HCT116 (cell line): ENCODE data around the gene SH3GL1. TPM values are rescaled to one million over a fixed set of nuclear protein-coding genes. Genes with fewer than 3 reads are reported as not detected.

Source experiments
- ATAC-seq: fragments of 200-7000 bp; cut with Tn5 transposase; 2 replicates; pipeline ENCODE4 v1.9.1; 2020; ENCODE audit warnings: mild to moderate bottlenecking, moderate library complexity
- BruUV-seq: library from RNA; stranded (reverse); fragments of 400-500 nt; replicated peaks from 2 replicates; lab custom pipeline; 2021; lab: Mats Ljungman, UMichigan
- CTCF ChIA-PET: fragments of 300-600 bp; sonication (Branson Sonifier 250); formaldehyde crosslinking; loops from one replicate; lab custom pipeline; 2021; ENCODE audit warnings: antibody characterized with exemption; lab: Charles Lee
- POLR2A ChIA-PET: fragments of 300-600, 350-600 bp; sonication (Branson Sonifier 250); formaldehyde crosslinking; loops from one replicate; lab custom pipeline; 2021; ENCODE audit warnings: antibody characterized with exemption; lab: Charles Lee
- RAD21 ChIA-PET, 2 experiments: fragments of 300-600 bp; sonication (Branson Sonifier 250); formaldehyde crosslinking; loops; one replicate each; lab custom pipeline; 2023; ENCODE audit warnings: low total read pairs in 2 of 2; ENCODE audit not compliant: uncharacterized antibody in 2 of 2, unreplicated experiment in 2 of 2, low non-redundant PET in 1 of 2; lab: Charles Lee
- DNase-seq: peaks from one replicate; pipeline ENCODE4 v3.0.0-alpha.2; 2010; ENCODE audit warnings: low read depth, low spot score
- H2AFZ ChIP-seq: fragments of 200-600 bp; shearing (Covaris generic), sonication (generic); 2 replicates; pipeline ENCODE4 v1.6.1; 2017; ENCODE audit warnings: low read depth, mixed run types, mixed read lengths, antibody characterized with exemption, low read length; ENCODE audit not compliant: poor library complexity, severe bottlenecking
- H3K27ac ChIP-seq: 2 replicates; pipeline ENCODE4 v1.5.1; 2012; ENCODE audit warnings: low read depth, low read length
- H3K27me3 ChIP-seq: fragments of 200-600 bp; sonication (generic); 2 replicates; pipeline ENCODE4 v1.6.1; 2016; ENCODE audit warnings: mixed run types, low read length, mixed read lengths; ENCODE audit not compliant: insufficient read depth
- H3K36me3 ChIP-seq, 2 experiments: fragments of 200-500 bp in 1 of 2; fragments of 200-600 bp in 1 of 2; sonication (Bioruptor generic) in 1 of 2; sonication (generic) in 1 of 2; 2 replicates each; pipeline versions ENCODE4 v1.5.1 to v1.6.1; 2014 to 2016; ENCODE audit warnings: low read length in 2 of 2, inconsistent platforms in 1 of 2, mixed read lengths in 1 of 2, mixed run types in 1 of 2; ENCODE audit not compliant: insufficient read depth in 2 of 2, control insufficient read depth in 1 of 2
- H3K4me1 ChIP-seq, 2 experiments: fragments of 200-600 bp in 1 of 2; sonication (generic) in 1 of 2; 2 replicates each; pipeline versions ENCODE4 v1.5.1 to v1.6.1; 2012 to 2017; ENCODE audit warnings: low read length in 2 of 2, inconsistent platforms in 1 of 2, mild to moderate bottlenecking in 1 of 2, mixed read lengths in 1 of 2, mixed run types in 1 of 2, moderate library complexity in 1 of 2; ENCODE audit not compliant: insufficient read depth in 2 of 2, control insufficient read depth in 1 of 2
- H3K4me2 ChIP-seq: fragments of 200-600 bp; sonication (generic); 2 replicates; pipeline ENCODE4 v1.6.1; 2017; ENCODE audit warnings: mixed run types, low read length, mixed read lengths
- H3K4me3 ChIP-seq, 2 experiments: fragments of 200-600 bp in 1 of 2; sonication (generic) in 1 of 2; replicated peaks in 1 of 2; 2 replicates each; pipeline ENCODE4 v1.5.1; 2011 to 2016; ENCODE audit warnings: low read length in 2 of 2, control low read depth in 1 of 2, low read depth in 1 of 2, mild to moderate bottlenecking in 1 of 2, mixed read lengths in 1 of 2, mixed run types in 1 of 2
- H3K79me2 ChIP-seq: fragments of 200-600 bp; sonication (generic); 2 replicates; pipeline ENCODE4 v1.6.1; 2017; ENCODE audit warnings: mild to moderate bottlenecking, mixed run types, low read length, moderate library complexity, mixed read lengths; ENCODE audit not compliant: insufficient read depth
- H3K9ac ChIP-seq: fragments of 200-600 bp; sonication (generic); 2 replicates; pipeline ENCODE4 v1.6.1; 2016; ENCODE audit warnings: low read length, mixed read lengths
- H3K9me2 ChIP-seq: fragments of 200-600 bp; sonication (generic), shearing (Covaris generic); 2 replicates; pipeline ENCODE4 v1.6.1; 2017; ENCODE audit warnings: mixed run types, mild to moderate bottlenecking, moderate library complexity; ENCODE audit not compliant: insufficient read depth
- H3K9me3 ChIP-seq, 2 experiments: fragments of 200-500 bp in 1 of 2; fragments of 200-600 bp in 1 of 2; sonication (Bioruptor generic) in 1 of 2; sonication (generic) in 1 of 2; 2 replicates each; pipeline ENCODE4 v1.6.1; 2014 to 2017; ENCODE audit warnings: low read length in 2 of 2, mixed read lengths in 2 of 2, inconsistent platforms in 1 of 2, low read depth in 1 of 2, mild to moderate bottlenecking in 1 of 2, mixed run types in 1 of 2, moderate library complexity in 1 of 2; ENCODE audit not compliant: control insufficient read depth in 1 of 2, insufficient read depth in 1 of 2
- H4K20me1 ChIP-seq: fragments of 200-600 bp; sonication (generic), shearing (Covaris generic); 2 replicates; pipeline ENCODE4 v1.6.1; 2017; ENCODE audit warnings: mixed run types, mild to moderate bottlenecking, moderate library complexity; ENCODE audit not compliant: insufficient read depth
- CBX3 ChIP-seq: IDR thresholded peaks from 2 replicates; pipeline ENCODE4 v1.6.1; 2012; ENCODE audit warnings: low read depth
- EZH2 ChIP-seq: fragments of 200-600 bp; sonication (generic); IDR thresholded peaks from 2 replicates; pipeline ENCODE4 v1.6.1; 2017; ENCODE audit warnings: antibody characterized with exemption, mixed run types
- JUND ChIP-seq: IDR thresholded peaks from 2 replicates; pipeline ENCODE4 v1.6.1; 2012
- MAX ChIP-seq: IDR thresholded peaks from 2 replicates; pipeline ENCODE4 v1.6.1; 2012
- POLR2A ChIP-seq: IDR thresholded peaks from 2 replicates; pipeline ENCODE4 v1.7.0; 2011; ENCODE audit warnings: borderline replicate concordance; ENCODE audit not compliant: insufficient read depth, insufficient read length; ENCODE audit errors: extremely low read depth
- REST ChIP-seq: IDR thresholded peaks from 2 replicates; pipeline ENCODE4 v1.6.1; 2012; ENCODE audit warnings: low read depth
- SIN3A ChIP-seq: IDR thresholded peaks from 2 replicates; pipeline ENCODE4 v1.6.1; 2012; ENCODE audit warnings: low read depth
- SRF ChIP-seq: IDR thresholded peaks from 2 replicates; pipeline ENCODE4 v1.6.1; 2012; ENCODE audit warnings: low read depth
- TCF7L2 ChIP-seq: IDR thresholded peaks from 2 replicates; pipeline ENCODE4 v1.7.0; 2011; ENCODE audit warnings: borderline replicate concordance, inconsistent platforms; ENCODE audit not compliant: insufficient read depth, insufficient read length; ENCODE audit errors: extremely low read depth
- ZBTB33 ChIP-seq: IDR thresholded peaks from 2 replicates; pipeline ENCODE4 v1.6.1; 2011; ENCODE audit warnings: mild to moderate bottlenecking, low read length, moderate library complexity; ENCODE audit not compliant: insufficient replicate concordance; ENCODE audit errors: extremely low read depth
- ZNF274 ChIP-seq: fragments of 200-500 bp; sonication (Bioruptor generic); IDR thresholded peaks from 2 replicates; pipeline ENCODE4 v1.6.1; 2014; ENCODE audit warnings: mild to moderate bottlenecking, low read depth, low read length, inconsistent platforms
- intact Hi-C: fragments of 100-400 bp; cut with micrococcal nuclease; formaldehyde crosslinking; loops from 2 replicates; pipeline ENCODE4 v1.10.0; 2022
- total RNA-seq: library from RNA; stranded (reverse); gene quantifications from one replicate; pipeline ENCODE4 v1.2.1, GENCODE V29; 2021; ENCODE audit not compliant: unreplicated experiment

Gene SH3GL1
- total RNA-seq, 1 experiment from 2014 or later, result 86.0 TPM

- ChIA-PET POLR2A (no interaction called here), RAD21 (no interaction called here), CTCF (no interaction called here)
- DNase-seq (no peak), ATAC-seq (no peak)
- H3K9me3 ChIP-seq, result no peaks in the 10 kb centered on the region
- H3K27me3 ChIP-seq, result no peaks in the 10 kb centered on the region
- H3K4me3 ChIP-seq, result no peak overlapping the region
- peaks cover 7% of the 10 kb centered on the region for H3K79me2 ChIP-seq
- H3K9me2 ChIP-seq, result no peaks in the 10 kb centered on the region
- no peaks in the 10 kb centered on the region for H4K20me1 ChIP-seq
- no peak overlapping the region for H3K4me2 ChIP-seq
- no peak overlapping the region for H3K9ac ChIP-seq
- H3K27ac ChIP-seq, result no peak overlapping the region
- no peaks in the 10 kb centered on the region for H3K4me1 ChIP-seq
- no peak overlapping the region for H2AFZ ChIP-seq
- TF ChIP-seq POLR2A (no peak), ZBTB33 (no peak), SIN3A (no peak), ZNF274 (no peak), MAX (no peak), EZH2 (no peak), JUND (no peak), CBX3 (no peak), REST (no peak), TCF7L2 (no peak), SRF (no peak)
- peaks cover 48 to 60% of the 10 kb centered on the region in 2 experiments for H3K36me3 ChIP-seq
- no TSS peak for BruUV-seq
- intact Hi-C loops, result no loop called here
These were observed 28.1 kb upstream of the SH3GL1 start for GRCh38 chr19:4428326-4428975.
